GM19395 (cell line): ENCODE measurements around the gene PSORS1C1.
"Not testable (repeated sequence)": the region's sequence is repeated elsewhere in the genome, so short reads cannot be mapped to it uniquely, and the experiment has no call there.

Source experiments
- ATAC-seq: cut with Tn5 transposase; IDR thresholded peaks from one replicate; pipeline ENCODE4 v1.9.1; 2021; ENCODE audit warnings: mild to moderate bottlenecking, moderate library complexity; ENCODE audit not compliant: unreplicated experiment

PSORS1C1 gene

GRCh38 chr6:31172973-31173384 is 58.4 kb downstream of the PSORS1C1 start:
- no peak for ATAC-seq

GRCh38 chr6:31173406-31173805 is 58.8 kb downstream of the PSORS1C1 start:
- ATAC-seq = no peak

- no peak for ATAC-seq
Measured at GRCh38 chr6:31174378-31174777, 59.8 kb downstream of the PSORS1C1 start.

DNA sequence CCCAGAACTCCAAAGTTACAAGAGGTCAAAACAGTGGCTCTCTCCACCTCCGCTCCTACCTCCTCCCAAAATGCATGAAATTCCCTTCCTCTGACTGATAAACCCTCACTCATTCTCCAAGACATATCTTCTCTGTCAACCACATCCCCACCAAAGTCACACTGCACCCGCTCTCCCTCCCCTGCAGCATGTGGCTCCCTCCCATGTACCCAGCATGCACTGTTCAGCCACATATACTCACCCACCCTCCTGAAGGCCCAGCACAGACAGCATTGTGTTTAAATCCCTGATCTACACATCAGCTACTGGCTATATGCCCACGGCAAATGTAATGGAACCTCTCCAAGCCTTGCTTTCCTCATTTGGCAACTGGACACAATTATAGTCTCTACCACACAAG is 61.4 kb downstream of the PSORS1C1 start:
- ATAC-seq = no peak

DNA sequence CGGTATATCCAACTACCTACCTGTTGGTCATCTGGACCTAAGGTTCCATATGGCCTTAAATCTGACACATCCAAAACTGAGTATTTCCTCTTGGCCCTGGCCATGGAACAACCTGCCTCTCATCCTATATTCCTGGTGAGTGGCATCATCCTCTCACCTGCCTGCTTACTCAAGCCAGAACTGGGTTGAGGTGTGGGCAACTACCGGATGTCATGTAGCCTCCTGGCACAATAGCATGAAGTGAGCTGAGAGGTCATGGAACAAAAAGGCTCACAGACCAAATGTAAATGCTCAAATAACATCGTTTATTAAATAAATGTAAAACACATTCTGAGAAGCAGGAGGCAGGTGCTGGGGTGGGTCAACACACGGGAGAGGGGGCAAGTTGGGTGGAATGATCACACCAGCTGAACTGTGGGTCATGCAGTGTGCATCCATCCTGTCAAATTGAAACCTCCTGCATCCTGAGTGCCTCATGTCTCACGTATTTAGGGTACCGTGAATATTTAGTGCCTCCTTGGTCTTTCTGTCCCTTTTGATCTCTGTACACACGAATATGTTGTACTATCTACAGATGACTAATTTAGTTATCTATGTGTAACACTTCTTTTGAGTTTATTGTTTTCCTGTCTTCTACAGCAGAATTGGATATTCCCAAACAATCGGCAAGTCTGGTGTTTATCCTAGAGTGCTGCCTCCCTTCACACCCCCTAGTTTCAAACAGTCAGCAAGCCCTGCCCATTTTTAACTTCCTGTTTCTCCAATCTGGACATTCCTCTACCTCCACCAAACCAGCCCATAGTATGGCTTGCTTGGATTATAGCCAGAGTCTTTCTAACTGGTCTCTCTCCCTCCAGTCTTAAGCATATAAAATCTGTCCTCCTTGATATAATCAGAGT is 63.8 kb downstream of the PSORS1C1 start:
- ATAC-seq = no peak

DNA sequence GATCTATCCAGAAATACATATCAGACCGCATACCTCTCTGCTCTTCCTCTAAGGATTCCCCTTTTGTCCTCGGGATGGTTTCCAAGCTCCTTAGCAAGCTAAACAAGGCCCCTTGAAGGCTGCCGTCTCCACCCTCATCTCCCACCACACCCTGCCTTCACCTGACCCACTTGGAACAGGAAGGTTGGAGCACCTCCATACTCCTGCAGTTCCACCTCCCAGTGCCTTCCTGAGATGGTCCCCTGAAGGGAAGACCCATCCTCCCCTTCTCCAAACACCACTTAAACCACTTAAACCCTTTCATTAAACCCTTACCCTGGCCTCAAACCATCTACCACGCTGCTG is 64.4 kb downstream of the PSORS1C1 start:
- no peak for ATAC-seq

DNA sequence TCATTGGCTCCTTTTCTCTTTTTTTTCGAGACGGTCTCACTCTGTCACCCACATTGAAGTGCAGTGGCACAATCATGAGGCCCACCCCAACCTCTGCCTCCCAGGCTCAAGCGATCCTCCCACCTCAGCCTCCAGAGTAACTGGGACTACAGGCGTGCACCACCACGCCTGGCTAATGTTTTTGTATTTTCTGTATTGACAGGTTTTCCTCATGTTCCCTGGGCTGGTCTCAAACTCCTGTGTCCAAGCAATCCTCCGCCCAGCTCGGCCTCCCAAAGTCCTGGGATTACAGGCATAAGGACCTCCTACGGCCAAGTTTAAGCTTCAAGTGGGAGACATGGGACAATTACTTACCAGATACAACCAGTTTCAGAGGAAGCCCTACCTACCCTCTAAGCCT is 65.3 kb downstream of the PSORS1C1 start:
- no peak for ATAC-seq

DNA sequence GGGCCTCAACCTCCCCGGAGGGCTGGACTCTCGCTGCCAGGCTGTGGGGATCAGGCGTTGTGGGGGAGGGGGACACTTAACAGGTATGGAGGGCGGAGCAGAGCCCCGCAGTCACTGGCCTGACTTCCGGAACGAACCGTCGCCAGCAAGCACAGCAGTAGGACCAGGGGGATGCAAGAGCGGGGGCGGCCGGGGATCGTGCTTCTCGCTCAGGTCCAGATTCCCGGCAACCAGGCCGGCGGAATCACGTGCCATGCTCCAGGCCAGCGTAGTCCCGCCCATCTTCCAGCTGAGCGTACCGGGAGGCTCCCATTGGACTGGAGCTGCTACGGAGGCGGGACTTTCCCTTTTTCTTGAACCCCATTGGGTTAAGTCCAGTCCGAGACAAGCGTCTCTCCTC is 65.9 kb downstream of the PSORS1C1 start:
- ATAC-seq = no peak

- ATAC-seq = not testable (repeated sequence)
Measured at GRCh38 chr6:31183287-31183686, 68.7 kb downstream of the PSORS1C1 start.

DNA sequence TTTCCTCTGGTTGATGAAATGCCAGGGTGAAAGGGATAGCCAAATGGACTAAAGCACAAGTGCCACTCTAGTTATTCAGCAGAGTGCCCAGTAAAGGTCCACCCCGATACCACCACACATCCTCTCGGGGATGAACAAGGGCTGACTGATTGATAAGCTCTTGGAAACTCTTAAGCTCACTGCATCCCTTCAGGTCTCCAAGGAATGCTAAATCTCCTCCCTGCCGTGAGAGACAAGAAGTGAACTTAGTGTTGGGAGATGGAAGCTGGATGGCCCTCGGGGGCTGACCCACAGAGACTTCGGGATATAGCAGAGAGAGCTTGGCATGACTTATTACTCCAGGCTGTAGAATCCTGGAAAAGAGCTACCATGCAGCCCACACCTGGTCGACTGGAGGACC is 69.3 kb downstream of the PSORS1C1 start:
- not testable (repeated sequence) for ATAC-seq

DNA sequence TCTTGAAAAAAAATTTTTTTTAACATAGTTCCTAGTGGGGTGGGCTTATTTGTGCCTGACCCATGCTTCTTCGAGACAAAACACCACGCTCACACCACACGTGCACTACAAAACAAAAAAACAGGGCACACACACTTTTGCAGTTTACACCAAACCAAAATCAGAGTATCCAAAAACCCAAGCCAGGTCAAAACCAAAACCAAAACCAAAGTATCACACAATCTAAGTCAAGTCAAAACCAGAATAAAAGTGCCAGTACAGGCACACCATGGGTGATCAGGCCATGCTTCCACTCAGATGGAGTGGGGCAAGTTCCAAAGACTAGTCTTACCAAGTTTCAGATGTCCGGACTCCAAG is 71.1 kb downstream of the PSORS1C1 start:
- ATAC-seq = not testable (repeated sequence)

DNA sequence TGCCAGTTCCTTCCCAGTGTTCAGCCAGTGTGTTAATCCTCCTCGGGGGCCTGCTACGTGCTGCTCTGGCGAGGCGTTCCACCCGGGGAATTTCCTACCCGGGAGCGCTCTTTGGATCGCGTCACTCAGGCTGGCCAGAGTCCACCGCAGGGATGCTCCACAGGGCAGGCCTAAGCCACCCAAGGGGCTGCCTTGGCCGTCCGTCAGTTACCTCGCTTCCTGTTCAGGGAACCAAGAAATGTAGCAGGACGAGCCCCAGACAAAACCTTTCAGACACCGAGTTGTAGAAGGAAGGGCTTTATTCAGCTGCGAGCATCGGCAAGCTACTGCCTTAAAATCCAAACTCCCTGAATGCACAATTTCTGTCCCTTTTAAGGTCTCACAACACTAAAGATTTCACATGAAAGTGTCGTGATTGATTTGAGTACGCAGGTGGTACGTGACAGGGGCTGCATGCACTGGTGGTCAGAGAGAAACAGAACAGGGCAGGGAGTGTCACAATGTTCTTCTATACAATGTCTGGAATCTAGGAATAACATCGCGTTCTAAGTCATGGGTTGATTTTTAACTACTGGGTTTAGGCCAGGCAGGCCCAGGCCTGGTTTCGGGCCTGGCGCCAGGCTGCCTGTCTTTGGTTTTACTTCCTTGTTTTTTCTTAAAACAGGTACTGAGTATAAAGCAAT is 71.6 kb downstream of the PSORS1C1 start:
- no peak for ATAC-seq

DNA sequence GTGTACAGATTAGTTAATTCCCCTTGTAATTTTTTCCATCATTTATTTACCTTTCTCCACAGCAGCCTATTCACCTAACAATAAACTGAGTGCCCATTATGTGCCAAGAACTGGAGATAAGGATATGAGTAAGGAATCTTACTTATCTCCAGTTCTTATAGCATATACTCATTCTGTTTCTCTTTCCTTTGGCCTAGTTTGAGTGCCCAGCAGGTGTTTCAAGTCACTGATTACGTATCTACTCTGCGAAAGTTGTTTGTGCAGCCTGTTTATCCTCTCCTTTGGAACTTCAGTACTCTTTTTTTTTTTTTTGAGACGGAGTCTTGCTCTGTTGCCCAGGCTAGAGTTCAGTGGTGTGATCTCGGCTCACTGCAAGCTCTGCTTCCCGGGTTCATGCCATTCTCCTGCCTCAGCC is 73.2 kb downstream of the PSORS1C1 start:
- no peak for ATAC-seq

DNA sequence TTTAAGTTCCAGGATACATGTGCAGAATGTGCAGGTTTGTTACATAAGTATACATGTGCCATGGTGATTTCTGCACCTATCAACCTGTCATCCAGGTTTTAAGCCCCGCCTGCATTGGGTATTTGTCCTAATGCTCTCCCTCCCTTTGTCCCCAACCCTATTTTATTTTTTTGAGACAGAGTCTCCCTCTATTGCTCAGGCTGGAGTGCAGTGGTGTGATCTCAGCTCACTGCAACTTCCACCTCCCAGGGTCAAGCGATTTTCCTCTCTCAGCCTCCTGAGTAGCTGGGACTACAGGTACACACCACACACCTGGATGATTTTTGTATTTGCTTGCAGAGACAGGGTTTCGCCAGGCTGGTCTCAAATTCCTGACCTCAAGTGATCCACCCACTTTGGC is 74.6 kb downstream of the PSORS1C1 start:
- ATAC-seq = not testable (repeated sequence)
